GM23338 (cell line): ENCODE measurements around the gene FUCA1. TPM values are rescaled to one million over a fixed set of nuclear protein-coding genes. Genes with fewer than 3 reads are reported as not detected.

Source experiments
- ATAC-seq: fragments of 200-7000 bp; cut with Tn5 transposase; 3 replicates; pipeline ENCODE4 v1.9.1; 2020
- DNase-seq: peaks from one replicate; pipeline ENCODE4 v3.0.0-alpha.2; 2015; ENCODE audit warnings: low spot score
- H2AFZ ChIP-seq: fragments of 200-600 bp; sonication (generic); 2 replicates; pipeline ENCODE4 v1.8.0; 2016; ENCODE audit warnings: antibody characterized with exemption, mild to moderate bottlenecking, moderate library complexity
- H3F3A ChIP-seq: fragments of 200-600 bp; sonication (generic); replicated peaks from 2 replicates; pipeline ENCODE4 v1.8.0; 2017; ENCODE audit warnings: antibody characterized with exemption, mixed run types, low read depth
- H3K27ac ChIP-seq: fragments of 200-600 bp; sonication (generic); 2 replicates; pipeline ENCODE4 v1.6.1; 2016; ENCODE audit warnings: low read depth
- H3K27me3 ChIP-seq: fragments of 200-600 bp; sonication (generic); 2 replicates; pipeline ENCODE4 v1.8.0; 2016; ENCODE audit warnings: mild to moderate bottlenecking, mixed run types, moderate library complexity; ENCODE audit not compliant: insufficient read depth
- H3K36me3 ChIP-seq: fragments of 200-600 bp; sonication (generic); 2 replicates; pipeline ENCODE4 v1.8.0; 2016; ENCODE audit warnings: mild to moderate bottlenecking; ENCODE audit not compliant: insufficient read depth
- H3K4me1 ChIP-seq: fragments of 200-600 bp; sonication (generic); 2 replicates; pipeline ENCODE4 v1.8.0; 2016; ENCODE audit warnings: mild to moderate bottlenecking, moderate library complexity; ENCODE audit not compliant: insufficient read depth
- H3K4me2 ChIP-seq: fragments of 200-600 bp; sonication (generic); 2 replicates; pipeline ENCODE4 v1.7.1; 2017; ENCODE audit warnings: mixed run types
- H3K4me3 ChIP-seq: fragments of 200-600 bp; sonication (generic); 2 replicates; pipeline ENCODE4 v1.6.1; 2016; ENCODE audit warnings: mixed run types
- H3K79me2 ChIP-seq: fragments of 200-600 bp; sonication (generic); replicated peaks from 2 replicates; pipeline ENCODE4 v1.8.0; 2017; ENCODE audit warnings: mild to moderate bottlenecking; ENCODE audit not compliant: insufficient read depth
- H3K9me2 ChIP-seq: fragments of 200-600 bp; sonication (generic); 2 replicates; pipeline ENCODE4 v1.8.0; 2017; ENCODE audit not compliant: insufficient read depth
- H4K20me1 ChIP-seq: fragments of 200-600 bp; sonication (generic); replicated peaks from 2 replicates; pipeline ENCODE4 v1.8.0; 2017; ENCODE audit warnings: mild to moderate bottlenecking; ENCODE audit not compliant: insufficient read depth
- H3K27ac Mint-ChIP-seq: 2 replicates; pipeline ENCODE4 v1.8.0; 2020; ENCODE audit warnings: inconsistent platforms, mild to moderate bottlenecking, moderate library complexity, mixed read lengths
- H3K27me3 Mint-ChIP-seq: 3 replicates; pipeline ENCODE4 v1.8.0; 2022; ENCODE audit warnings: low read depth, mild to moderate bottlenecking, moderate library complexity, mixed read lengths, inconsistent platforms; ENCODE audit not compliant: insufficient read depth, poor library complexity
- H3K36me3 Mint-ChIP-seq: 3 replicates; pipeline ENCODE4 v1.8.0; 2021; ENCODE audit warnings: low read depth, mild to moderate bottlenecking, inconsistent platforms, moderate library complexity, mixed read lengths
- H3K4me1 Mint-ChIP-seq: 3 replicates; pipeline ENCODE4 v1.8.0; 2020; ENCODE audit warnings: mild to moderate bottlenecking, inconsistent platforms, mixed read lengths
- H3K4me3 Mint-ChIP-seq: 3 replicates; pipeline ENCODE4 v1.8.0; 2021; ENCODE audit warnings: moderate library complexity, mild to moderate bottlenecking, inconsistent platforms, mixed read lengths
- H3K9me3 Mint-ChIP-seq: 3 replicates; pipeline ENCODE4 v1.8.0; 2020; ENCODE audit warnings: moderate library complexity, mild to moderate bottlenecking, inconsistent platforms, mixed read lengths
- CREB1 ChIP-seq: fragments of 250-450 bp; sonication (Bioruptor Pico); IDR thresholded peaks from 2 replicates; pipeline ENCODE4 v1.5.0; 2020; ENCODE audit warnings: low read depth, mild to moderate bottlenecking, moderate library complexity
- EZH2phosphoT487 ChIP-seq: fragments of 200-600 bp; sonication (generic); IDR thresholded peaks from one replicate; pipeline ENCODE4 v1.8.1; 2018; ENCODE audit warnings: antibody characterized with exemption; ENCODE audit not compliant: unreplicated experiment
- NANOG ChIP-seq: IDR thresholded peaks from 2 replicates; pipeline ENCODE4 v1.6.1; 2016; ENCODE audit warnings: antibody characterized with exemption, borderline replicate concordance
- STAT1 ChIP-seq: IDR thresholded peaks from one replicate; pipeline ENCODE4 v1.6.1; 2016; ENCODE audit warnings: antibody characterized with exemption; ENCODE audit not compliant: unreplicated experiment
- polyA plus RNA-seq: library from polyadenylated mRNA; unstranded; fragments of >200 nt; fragmentation: Nextera tagmentation; extraction: Ambion mirVana; gene quantifications from 2 replicates; pipeline ENCODE4 v1.2.1, GENCODE V29; 2016
- total RNA-seq: library from RNA; depleted of rRNA; stranded (reverse); fragments of >200 nt; shearing (Covaris generic); gene quantifications from 2 replicates; pipeline ENCODE4 v1.2.3, GENCODE V29; 2014
- TF ChIP-seq, protein P1 (sequence below): fragments of 250-450 bp; sonication (Bioruptor Pico); IDR thresholded peaks from 2 replicates; pipeline ENCODE4 v1.5.0; 2020; ENCODE audit warnings: mild to moderate bottlenecking, moderate library complexity
- TF ChIP-seq, protein P2 (sequence below), 2 experiments: fragments of 200-600 bp in 1 of 2; sonication (generic) in 1 of 2; conservative IDR thresholded peaks; 2 replicates each; pipeline versions ENCODE4 v1.5.1 to v1.6.1; 2016 to 2017; ENCODE audit warnings: antibody characterized with exemption in 2 of 2, low read depth in 2 of 2, mild to moderate bottlenecking in 2 of 2, moderate library complexity in 1 of 2
- TF ChIP-seq, protein P3 (sequence below): IDR thresholded peaks from 2 replicates; pipeline ENCODE4 v1.6.1; 2016; ENCODE audit warnings: antibody characterized with exemption

FUCA1 gene
- total and polyA plus RNA-seq, 2 experiments from 2014 or later, result 4.4 to 8.5 TPM

DNA sequence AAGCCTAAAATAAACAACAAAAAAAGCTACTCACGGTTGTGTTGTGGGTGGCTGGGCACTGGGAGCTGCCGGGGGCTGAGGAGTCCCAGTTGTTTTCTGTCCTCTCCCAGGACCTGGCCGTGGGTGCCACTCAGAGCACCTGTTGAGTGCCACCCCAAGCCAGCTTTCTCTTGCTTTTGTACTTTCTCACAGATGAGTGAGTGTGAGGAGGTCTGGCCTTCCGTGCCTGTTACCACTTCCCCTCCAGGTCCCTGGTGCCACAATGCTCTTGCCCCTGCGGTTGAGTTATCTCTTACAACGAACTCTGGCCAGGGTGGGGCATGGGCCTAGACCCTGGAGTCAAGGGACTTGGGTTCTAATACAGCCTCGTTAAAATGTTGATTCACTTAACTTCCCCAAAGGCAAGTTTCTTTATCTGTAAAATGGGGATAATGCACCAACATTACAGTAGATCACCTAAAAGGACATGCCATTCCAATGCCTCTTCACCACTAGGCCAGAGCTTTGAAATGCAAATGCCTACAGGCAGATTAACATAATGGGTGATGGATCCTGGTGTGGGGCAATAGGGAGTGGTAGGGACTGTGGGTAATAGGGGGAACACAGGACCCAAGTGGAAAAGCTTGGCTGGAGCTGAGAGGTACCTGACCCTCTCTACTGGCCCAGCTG is 45.3 kb upstream of the FUCA1 start, which contains the start of gene CNR2 (continued):
- TF ChIP-seq, protein P1, sequence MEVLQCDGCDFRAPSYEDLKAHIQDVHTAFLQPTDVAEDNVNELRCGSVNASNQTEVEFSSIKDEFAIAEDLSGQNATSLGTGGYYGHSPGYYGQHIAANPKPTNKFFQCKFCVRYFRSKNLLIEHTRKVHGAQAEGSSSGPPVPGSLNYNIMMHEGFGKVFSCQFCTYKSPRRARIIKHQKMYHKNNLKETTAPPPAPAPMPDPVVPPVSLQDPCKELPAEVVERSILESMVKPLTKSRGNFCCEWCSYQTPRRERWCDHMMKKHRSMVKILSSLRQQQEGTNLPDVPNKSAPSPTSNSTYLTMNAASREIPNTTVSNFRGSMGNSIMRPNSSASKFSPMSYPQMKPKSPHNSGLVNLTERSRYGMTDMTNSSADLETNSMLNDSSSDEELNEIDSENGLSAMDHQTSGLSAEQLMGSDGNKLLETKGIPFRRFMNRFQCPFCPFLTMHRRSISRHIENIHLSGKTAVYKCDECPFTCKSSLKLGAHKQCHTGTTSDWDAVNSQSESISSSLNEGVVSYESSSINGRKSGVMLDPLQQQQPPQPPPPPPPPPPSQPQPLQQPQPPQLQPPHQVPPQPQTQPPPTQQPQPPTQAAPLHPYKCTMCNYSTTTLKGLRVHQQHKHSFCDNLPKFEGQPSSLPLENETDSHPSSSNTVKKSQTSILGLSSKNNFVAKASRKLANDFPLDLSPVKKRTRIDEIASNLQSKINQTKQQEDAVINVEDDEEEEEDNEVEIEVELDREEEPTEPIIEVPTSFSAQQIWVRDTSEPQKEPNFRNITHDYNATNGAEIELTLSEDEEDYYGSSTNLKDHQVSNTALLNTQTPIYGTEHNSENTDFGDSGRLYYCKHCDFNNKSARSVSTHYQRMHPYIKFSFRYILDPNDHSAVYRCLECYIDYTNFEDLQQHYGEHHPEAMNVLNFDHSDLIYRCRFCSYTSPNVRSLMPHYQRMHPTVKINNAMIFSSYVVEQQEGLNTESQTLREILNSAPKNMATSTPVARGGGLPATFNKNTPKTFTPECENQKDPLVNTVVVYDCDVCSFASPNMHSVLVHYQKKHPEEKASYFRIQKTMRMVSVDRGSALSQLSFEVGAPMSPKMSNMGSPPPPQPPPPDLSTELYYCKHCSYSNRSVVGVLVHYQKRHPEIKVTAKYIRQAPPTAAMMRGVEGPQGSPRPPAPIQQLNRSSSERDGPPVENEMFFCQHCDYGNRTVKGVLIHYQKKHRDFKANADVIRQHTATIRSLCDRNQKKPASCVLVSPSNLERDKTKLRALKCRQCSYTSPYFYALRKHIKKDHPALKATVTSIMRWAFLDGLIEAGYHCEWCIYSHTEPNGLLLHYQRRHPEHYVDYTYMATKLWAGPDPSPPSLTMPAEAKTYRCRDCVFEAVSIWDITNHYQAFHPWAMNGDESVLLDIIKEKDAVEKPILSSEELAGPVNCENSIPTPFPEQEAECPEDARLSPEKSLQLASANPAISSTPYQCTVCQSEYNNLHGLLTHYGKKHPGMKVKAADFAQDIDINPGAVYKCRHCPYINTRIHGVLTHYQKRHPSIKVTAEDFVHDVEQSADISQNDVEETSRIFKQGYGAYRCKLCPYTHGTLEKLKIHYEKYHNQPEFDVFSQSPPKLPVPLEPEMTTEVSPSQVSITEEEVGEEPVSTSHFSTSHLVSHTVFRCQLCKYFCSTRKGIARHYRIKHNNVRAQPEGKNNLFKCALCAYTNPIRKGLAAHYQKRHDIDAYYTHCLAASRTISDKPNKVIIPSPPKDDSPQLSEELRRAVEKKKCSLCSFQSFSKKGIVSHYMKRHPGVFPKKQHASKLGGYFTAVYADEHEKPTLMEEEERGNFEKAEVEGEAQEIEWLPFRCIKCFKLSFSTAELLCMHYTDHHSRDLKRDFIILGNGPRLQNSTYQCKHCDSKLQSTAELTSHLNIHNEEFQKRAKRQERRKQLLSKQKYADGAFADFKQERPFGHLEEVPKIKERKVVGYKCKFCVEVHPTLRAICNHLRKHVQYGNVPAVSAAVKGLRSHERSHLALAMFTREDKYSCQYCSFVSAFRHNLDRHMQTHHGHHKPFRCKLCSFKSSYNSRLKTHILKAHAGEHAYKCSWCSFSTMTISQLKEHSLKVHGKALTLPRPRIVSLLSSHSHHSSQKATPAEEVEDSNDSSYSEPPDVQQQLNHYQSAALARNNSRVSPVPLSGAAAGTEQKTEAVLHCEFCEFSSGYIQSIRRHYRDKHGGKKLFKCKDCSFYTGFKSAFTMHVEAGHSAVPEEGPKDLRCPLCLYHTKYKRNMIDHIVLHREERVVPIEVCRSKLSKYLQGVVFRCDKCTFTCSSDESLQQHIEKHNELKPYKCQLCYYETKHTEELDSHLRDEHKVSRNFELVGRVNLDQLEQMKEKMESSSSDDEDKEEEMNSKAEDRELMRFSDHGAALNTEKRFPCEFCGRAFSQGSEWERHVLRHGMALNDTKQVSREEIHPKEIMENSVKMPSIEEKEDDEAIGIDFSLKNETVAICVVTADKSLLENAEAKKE (CRISPR knock-in tag), result no peak
- TF ChIP-seq, protein P2, sequence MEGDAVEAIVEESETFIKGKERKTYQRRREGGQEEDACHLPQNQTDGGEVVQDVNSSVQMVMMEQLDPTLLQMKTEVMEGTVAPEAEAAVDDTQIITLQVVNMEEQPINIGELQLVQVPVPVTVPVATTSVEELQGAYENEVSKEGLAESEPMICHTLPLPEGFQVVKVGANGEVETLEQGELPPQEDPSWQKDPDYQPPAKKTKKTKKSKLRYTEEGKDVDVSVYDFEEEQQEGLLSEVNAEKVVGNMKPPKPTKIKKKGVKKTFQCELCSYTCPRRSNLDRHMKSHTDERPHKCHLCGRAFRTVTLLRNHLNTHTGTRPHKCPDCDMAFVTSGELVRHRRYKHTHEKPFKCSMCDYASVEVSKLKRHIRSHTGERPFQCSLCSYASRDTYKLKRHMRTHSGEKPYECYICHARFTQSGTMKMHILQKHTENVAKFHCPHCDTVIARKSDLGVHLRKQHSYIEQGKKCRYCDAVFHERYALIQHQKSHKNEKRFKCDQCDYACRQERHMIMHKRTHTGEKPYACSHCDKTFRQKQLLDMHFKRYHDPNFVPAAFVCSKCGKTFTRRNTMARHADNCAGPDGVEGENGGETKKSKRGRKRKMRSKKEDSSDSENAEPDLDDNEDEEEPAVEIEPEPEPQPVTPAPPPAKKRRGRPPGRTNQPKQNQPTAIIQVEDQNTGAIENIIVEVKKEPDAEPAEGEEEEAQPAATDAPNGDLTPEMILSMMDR (conservative IDR thresholded peaks at IDR 0.05; ENCODE audit: low read depth in 2 of 2), result no peak
- TF ChIP-seq, protein P3, sequence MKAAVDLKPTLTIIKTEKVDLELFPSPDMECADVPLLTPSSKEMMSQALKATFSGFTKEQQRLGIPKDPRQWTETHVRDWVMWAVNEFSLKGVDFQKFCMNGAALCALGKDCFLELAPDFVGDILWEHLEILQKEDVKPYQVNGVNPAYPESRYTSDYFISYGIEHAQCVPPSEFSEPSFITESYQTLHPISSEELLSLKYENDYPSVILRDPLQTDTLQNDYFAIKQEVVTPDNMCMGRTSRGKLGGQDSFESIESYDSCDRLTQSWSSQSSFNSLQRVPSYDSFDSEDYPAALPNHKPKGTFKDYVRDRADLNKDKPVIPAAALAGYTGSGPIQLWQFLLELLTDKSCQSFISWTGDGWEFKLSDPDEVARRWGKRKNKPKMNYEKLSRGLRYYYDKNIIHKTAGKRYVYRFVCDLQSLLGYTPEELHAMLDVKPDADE, result no peak
- no peak for TF ChIP-seq NANOG

DNA sequence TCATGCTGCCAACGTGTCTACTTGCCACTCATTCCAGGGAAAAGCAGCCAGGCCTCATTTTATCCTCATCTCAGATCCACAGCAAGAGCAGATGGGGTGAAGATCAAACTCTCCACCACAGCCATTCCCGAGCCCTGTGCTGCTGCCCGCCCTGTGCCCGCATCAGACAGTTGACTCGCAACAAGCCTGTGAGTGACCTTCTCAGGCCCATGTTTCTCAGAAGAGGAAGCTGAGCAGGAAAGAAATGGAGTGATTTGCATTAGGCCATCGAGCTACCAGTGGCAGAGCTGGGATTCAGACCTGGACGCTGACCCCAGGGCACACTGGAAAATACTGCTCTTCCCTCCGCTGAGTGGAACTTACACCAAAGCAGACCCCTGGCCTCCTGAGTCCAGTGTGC is 43.8 kb upstream of the FUCA1 start:
- H3K27me3 Mint-ChIP-seq, result peaks cover 2% of the 10 kb centered on the region
- no peaks in the 10 kb centered on the region for H3K9me2 ChIP-seq
- no peaks in the 10 kb centered on the region for H3K27me3 ChIP-seq
- no peak overlapping the region for H3K4me3 ChIP-seq
- no peak overlapping the region for H2AFZ ChIP-seq
- H3K4me1 Mint-ChIP-seq, result peaks cover 7% of the 10 kb centered on the region; the same call in 2 of the 3 replicates
- H3K79me2 ChIP-seq, result no peaks in the 10 kb centered on the region
- H3K4me3 Mint-ChIP-seq, result no peak overlapping the region
- DNase-seq (no peak), ATAC-seq (no peak)
- H3K4me2 ChIP-seq, result no peak overlapping the region
- H3K36me3 ChIP-seq, result no peaks in the 10 kb centered on the region
- no peaks in the 10 kb centered on the region for H4K20me1 ChIP-seq
- no peaks in the 10 kb centered on the region for H3K9me3 Mint-ChIP-seq
- no peaks in the 10 kb centered on the region for H3F3A ChIP-seq
- peaks cover 6% of the 10 kb centered on the region for H3K4me1 ChIP-seq
- H3K27ac ChIP-seq, result no peak overlapping the region
- H3K36me3 Mint-ChIP-seq, result no peaks in the 10 kb centered on the region
- no peak overlapping the region for H3K27ac Mint-ChIP-seq
- TF ChIP-seq EZH2phosphoT487, result no peak
- TF ChIP-seq CREB1, result no peak
- TF ChIP-seq STAT1, result no peak
